Aorta (tissue), 5 donors: ENCODE measurements around the gene SH2D1B. TPM values are rescaled to one million over a fixed set of nuclear protein-coding genes. Genes with fewer than 3 reads are reported as not detected.

Source experiments
- ATAC-seq: fragments of 200-7000 bp; cut with Tn5 transposase; one replicate; pipeline ENCODE4 v1.9.1; 2022; ENCODE audit warnings: moderate library complexity; ENCODE audit not compliant: low FRiP score
- DNase-seq, 2 donors: peaks; one replicate each; pipeline ENCODE4 v3.0.0-alpha.2; 2020
- H3K27ac ChIP-seq, 2 donors: one replicate each; pipeline ENCODE4 v1.5.1; 2013; ENCODE audit warnings: low read length in 2 of 2, mild to moderate bottlenecking in 2 of 2, moderate library complexity in 2 of 2, control low read depth in 1 of 2, inconsistent platforms in 1 of 2, low read depth in 1 of 2
- H3K27me3 ChIP-seq, 2 donors: one replicate each; pipeline ENCODE4 v1.6.1; 2013; ENCODE audit warnings: control low read depth in 1 of 2, low read length in 1 of 2, mild to moderate bottlenecking in 1 of 2, moderate library complexity in 1 of 2; ENCODE audit not compliant: insufficient read depth in 2 of 2, control insufficient read depth in 1 of 2
- H3K36me3 ChIP-seq, 2 donors: one replicate each; pipeline ENCODE4 v1.6.1; 2013; ENCODE audit warnings: control low read depth in 1 of 2, low read length in 1 of 2, mild to moderate bottlenecking in 1 of 2; ENCODE audit not compliant: insufficient read depth in 2 of 2, control insufficient read depth in 1 of 2
- H3K4me1 ChIP-seq, 2 donors: one replicate each; pipeline ENCODE4 v1.6.1; 2013; ENCODE audit warnings: low read length in 2 of 2, control low read depth in 1 of 2, mild to moderate bottlenecking in 1 of 2, moderate library complexity in 1 of 2; ENCODE audit not compliant: insufficient read depth in 2 of 2, control insufficient read depth in 1 of 2
- H3K4me3 ChIP-seq, 2 donors: one replicate each; pipeline ENCODE4 v1.5.1; 2013; ENCODE audit warnings: low read length in 2 of 2, control low read depth in 1 of 2, mild to moderate bottlenecking in 1 of 2
- H3K9me3 ChIP-seq: one replicate; pipeline ENCODE4 v1.6.1; 2013; ENCODE audit warnings: mild to moderate bottlenecking, low read length; ENCODE audit not compliant: control insufficient read depth
- WGBS, 2 donors: extraction: QIAGEN DNeasy Blood & Tissue Kit; methylation state at CpG; one replicate each; pipeline ENCODE4 v1.1.7; 2013; 5-methylcytosine and 5-hydroxymethylcytosine counted together
- intact Hi-C, 2 donors: fragments of 100-400 bp; cut with DNase I; formaldehyde crosslinking; loops; one replicate each; pipeline versions ENCODE4 v1.14.2 to v1.15.0; 2022
- polyA plus RNA-seq, 2 donors: library from polyadenylated mRNA; stranded (reverse); fragments of 200-250 nt; gene quantifications; one replicate each; pipeline ENCODE4 v1.2.3, GENCODE V29; 2013
- total RNA-seq, 2 donors: library from RNA; stranded (reverse); fragmentation: NEBNext Ultra II Directional; extraction: Animal tissue kit (Norgen Biotek cat#: 25700); gene quantifications; one replicate each; pipeline ENCODE4 v1.2.1, GENCODE V29; 2021
- donor health status: healthy with polysubstance abuse.
- donor health status: Bipolar disorder and iron deficiency.
- donor health status: DM: no; HTN: no; CAD: no.
- donor health status: DM: no; HTN: no; CAD: no.
- donor health status: DM: yes; HTN: yes; CAD: no.

SH2D1B gene
- total and polyA plus RNA-seq, 4 donors = 0.10 to 1.1 (median 0.54) TPM

DNA sequence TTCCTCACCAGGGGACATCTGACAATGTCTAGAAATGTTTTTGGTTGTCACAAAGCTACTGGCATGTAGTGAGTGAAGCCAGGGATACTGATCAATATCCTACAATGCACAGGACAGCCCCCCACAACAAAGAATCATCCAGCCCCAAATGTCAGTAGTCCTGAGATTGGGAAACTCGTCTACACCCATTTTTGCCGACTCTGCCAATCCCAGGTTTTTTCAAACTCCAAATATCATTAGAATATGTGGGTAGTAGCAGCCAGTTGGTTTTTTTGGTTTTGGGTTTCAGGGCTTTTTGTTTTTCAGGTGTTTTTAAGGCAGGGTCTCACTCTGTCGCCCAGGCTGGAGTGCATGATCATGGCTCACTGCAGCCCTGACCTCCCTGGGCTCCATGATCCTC, 41.2 kb downstream of the SH2D1B start:
- H3K9me3 ChIP-seq = no peaks in the 10 kb centered on the region
- no peak overlapping the region for H3K4me3 ChIP-seq
- DNase-seq (no peak), ATAC-seq (no peak)
- intact Hi-C loops = no loop called here
- no peaks in the 10 kb centered on the region for H3K4me1 ChIP-seq
- H3K27me3 ChIP-seq = no peaks in the 10 kb centered on the region
- WGBS, 2 donors = 92 to 94% methylated on average over 3 of the region's 3 CpGs
- H3K27ac ChIP-seq = no peak overlapping the region
- no peaks in the 10 kb centered on the region for H3K36me3 ChIP-seq

DNA sequence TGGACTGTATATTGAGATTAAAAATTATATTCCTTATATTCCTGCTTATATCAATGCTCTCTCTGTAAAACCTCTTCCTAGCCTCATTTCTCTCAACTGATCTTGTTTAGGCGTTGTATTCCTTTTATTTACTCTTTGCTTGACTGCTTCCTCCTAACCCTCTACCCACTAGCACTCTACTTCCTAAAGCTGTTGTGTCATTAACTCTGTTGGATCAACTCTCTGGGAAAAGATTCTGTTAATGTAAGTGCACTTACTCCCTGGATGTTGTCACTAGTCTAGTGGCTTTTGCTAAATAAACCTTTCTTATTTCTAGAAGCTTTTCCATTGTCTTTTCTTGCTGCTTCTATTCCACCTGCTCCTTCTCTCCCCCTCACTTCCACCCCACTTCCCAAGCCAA, 41.8 kb downstream of the SH2D1B start:
- DNase-seq = no peak
- no peaks in the 10 kb centered on the region for H3K4me1 ChIP-seq
- no peaks in the 10 kb centered on the region for H3K27me3 ChIP-seq
- ATAC-seq = no peak
- H3K36me3 ChIP-seq = no peaks in the 10 kb centered on the region
- intact Hi-C loops = no loop called here
- no peak overlapping the region for H3K4me3 ChIP-seq
- WGBS, 2 donors = 95% methylated on average over 1 of the region's 1 CpG
- no peaks in the 10 kb centered on the region for H3K9me3 ChIP-seq
- no peak overlapping the region for H3K27ac ChIP-seq

DNA sequence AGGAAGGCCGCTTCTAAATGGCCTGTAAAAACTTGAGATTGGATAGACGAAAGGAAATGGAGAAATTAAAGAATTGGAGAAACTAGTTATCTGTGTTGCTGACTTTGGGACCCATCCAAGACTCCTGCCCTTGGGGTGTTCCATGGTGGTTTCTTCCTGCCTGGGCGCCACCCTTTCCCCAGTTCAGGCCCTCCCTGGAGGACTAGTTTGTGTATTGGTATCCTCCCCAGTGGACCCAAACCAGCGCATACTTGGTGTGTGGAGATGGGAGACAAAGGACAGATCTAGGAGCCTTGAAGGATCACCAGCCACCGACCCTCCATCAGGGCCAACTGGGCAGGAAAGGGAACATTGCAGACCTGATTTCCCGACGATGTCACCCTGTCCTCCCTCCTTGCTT, 42.4 kb downstream of the SH2D1B start:
- Histone ChIP-seq H3K4me3 (no peak overlapping the region), H3K27ac (no peak overlapping the region), H3K4me1 (no peaks in the 10 kb centered on the region), H3K27me3 (no peaks in the 10 kb centered on the region), H3K9me3 (no peaks in the 10 kb centered on the region), H3K36me3 (no peaks in the 10 kb centered on the region)
- no peak for ATAC-seq
- no peak for DNase-seq
- 93% methylated on average over 7 of the region's 7 CpGs for WGBS, 2 donors
- intact Hi-C loops = no loop called here

DNA sequence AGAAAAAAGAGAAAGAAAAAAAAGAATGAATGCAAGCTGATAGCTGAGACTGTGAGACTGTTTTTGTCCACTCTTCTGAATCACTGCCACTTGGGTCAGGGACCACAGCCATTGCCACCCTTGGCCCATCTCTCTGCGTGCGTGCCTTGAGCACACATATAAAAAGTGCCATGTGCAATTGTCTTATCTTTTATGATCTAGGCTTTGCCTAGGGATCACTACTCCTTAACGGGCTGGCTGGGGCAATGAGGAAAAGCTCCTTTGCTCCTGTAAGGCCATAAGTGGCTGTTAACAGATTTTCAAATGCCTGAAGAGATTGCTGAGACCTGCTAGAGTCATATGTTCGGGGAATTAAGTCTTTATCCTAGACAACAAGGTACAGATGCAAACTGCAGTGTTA, 43.5 kb downstream of the SH2D1B start:
- no peaks in the 10 kb centered on the region for H3K27me3 ChIP-seq
- H3K4me1 ChIP-seq = no peaks in the 10 kb centered on the region
- no peak overlapping the region for H3K27ac ChIP-seq
- DNase-seq (no peak), ATAC-seq (no peak)
- intact Hi-C loops = no loop called here
- no peaks in the 10 kb centered on the region for H3K36me3 ChIP-seq
- no peak overlapping the region for H3K4me3 ChIP-seq
- WGBS, 2 donors = 70 to 80% methylated on average over 4 of the region's 4 CpGs
- no peaks in the 10 kb centered on the region for H3K9me3 ChIP-seq

DNA sequence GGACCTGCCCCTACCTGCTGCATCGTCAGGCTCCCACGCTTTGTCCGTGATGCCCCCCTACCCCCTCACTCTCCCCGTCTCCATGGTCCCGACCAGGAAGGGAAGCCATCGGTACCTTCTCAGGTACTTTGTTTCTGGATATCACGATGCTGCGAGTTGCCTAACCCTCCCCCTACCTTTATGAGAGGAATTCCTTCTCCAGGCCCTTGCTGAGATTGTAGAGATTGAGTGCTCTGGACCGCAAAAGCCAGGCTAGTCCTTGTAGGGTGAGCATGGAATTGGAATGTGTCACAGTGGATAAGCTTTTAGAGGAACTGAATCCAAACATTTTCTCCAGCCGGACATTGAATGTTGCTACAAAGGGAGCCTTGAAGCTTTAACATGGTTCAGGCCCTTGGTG, 44.2 kb downstream of the SH2D1B start:
- 87 to 89% methylated on average over 10 of the region's 10 CpGs for WGBS, 2 donors
- H3K36me3 ChIP-seq = no peaks in the 10 kb centered on the region
- intact Hi-C loops = no loop called here
- no peaks in the 10 kb centered on the region for H3K4me1 ChIP-seq
- H3K9me3 ChIP-seq = no peaks in the 10 kb centered on the region
- DNase-seq (no peak), ATAC-seq (no peak)
- H3K27ac ChIP-seq = no peak overlapping the region
- H3K27me3 ChIP-seq = no peaks in the 10 kb centered on the region
- no peak overlapping the region for H3K4me3 ChIP-seq

DNA sequence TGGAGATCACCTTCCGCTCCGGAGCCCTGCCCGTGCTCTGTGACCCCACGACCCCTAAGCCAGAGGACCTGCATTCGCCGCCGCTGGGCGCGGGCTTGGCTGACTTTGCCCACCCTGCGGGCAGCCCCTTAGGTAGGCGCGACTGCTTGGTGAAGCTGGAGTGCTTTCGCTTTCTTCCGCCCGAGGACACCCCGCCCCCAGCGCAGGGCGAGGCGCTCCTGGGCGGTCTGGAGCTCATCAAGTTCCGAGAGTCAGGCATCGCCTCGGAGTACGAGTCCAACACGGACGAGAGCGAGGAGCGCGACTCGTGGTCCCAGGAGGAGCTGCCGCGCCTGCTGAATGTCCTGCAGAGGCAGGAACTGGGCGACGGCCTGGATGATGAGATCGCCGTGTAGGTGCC, 44.9 kb downstream of the SH2D1B start:
- no peak overlapping the region for H3K4me3 ChIP-seq
- no peak for ATAC-seq

DNA sequence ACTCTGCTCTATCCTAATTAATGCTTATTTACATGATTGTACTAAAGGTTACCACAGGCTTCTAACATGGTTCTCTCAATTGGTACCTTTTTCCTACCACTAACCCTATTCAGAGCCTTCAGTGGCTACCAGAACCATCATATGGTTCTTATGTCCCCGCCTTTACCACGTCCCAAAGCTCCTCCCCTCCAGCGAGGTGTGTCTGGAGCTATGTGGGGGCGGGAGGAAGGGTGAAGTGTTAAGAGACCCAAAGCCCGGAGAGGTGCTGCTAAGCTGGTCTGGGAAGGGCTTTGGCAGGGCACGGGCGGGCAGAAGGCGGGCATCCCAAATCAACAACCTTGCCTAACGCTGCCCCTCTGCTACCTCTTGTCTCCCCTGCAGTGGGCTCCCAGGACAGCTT, 45.3 kb downstream of the SH2D1B start:
- intact Hi-C loops = no loop called here
- H3K36me3 ChIP-seq = no peaks in the 10 kb centered on the region
- DNase-seq = no peak
- no peak overlapping the region for H3K27ac ChIP-seq
- H3K4me1 ChIP-seq = no peaks in the 10 kb centered on the region
- H3K4me3 ChIP-seq = no peak overlapping the region
- ATAC-seq = no peak
- H3K27me3 ChIP-seq = no peaks in the 10 kb centered on the region
- 77 to 84% methylated on average over 9 of the region's 9 CpGs for WGBS, 2 donors
- H3K9me3 ChIP-seq = no peaks in the 10 kb centered on the region

More for the DNA sequence above, 44.9 kb downstream of the SH2D1B start:
- Histone ChIP-seq H3K27me3 (no peaks in the 10 kb centered on the region), H3K4me1 (no peaks in the 10 kb centered on the region), H3K36me3 (no peaks in the 10 kb centered on the region), H3K27ac (no peak overlapping the region), H3K9me3 (no peaks in the 10 kb centered on the region)
- 77 to 79% methylated on average over 35 to 36 of the region's 36 CpGs for WGBS, 2 donors
- peak in 1 of 2 donors; percentile 55 for DNase-seq
- intact Hi-C loops = no loop called here

DNA sequence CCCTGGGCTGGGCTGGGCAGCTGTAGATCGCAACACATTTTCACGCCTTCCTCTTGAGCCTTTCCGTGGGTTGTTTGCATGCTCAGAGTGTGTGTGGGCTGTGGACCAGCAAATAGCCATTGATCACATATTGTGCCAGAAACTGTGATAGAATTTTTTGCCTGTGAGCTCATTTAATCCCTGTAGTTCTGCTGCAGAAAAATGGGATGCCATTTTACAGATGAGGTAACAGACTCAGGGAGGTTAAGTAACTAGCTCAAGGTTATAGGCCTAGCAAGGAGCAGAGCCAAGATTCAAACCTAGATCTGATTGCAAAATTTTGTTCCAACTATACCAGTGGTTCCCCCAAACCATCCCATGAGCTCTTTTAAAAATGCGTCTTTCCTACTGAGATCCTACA, 45.8 kb downstream of the SH2D1B start:
- no peaks in the 10 kb centered on the region for H3K4me1 ChIP-seq
- DNase-seq (no peak), ATAC-seq (no peak)
- no peaks in the 10 kb centered on the region for H3K9me3 ChIP-seq
- 71% methylated on average over 4 of the region's 4 CpGs for WGBS, 2 donors
- H3K4me3 ChIP-seq = no peak overlapping the region
- H3K27ac ChIP-seq = no peak overlapping the region
- intact Hi-C loops = no loop called here
- H3K27me3 ChIP-seq = no peaks in the 10 kb centered on the region
- H3K36me3 ChIP-seq = no peaks in the 10 kb centered on the region

DNA sequence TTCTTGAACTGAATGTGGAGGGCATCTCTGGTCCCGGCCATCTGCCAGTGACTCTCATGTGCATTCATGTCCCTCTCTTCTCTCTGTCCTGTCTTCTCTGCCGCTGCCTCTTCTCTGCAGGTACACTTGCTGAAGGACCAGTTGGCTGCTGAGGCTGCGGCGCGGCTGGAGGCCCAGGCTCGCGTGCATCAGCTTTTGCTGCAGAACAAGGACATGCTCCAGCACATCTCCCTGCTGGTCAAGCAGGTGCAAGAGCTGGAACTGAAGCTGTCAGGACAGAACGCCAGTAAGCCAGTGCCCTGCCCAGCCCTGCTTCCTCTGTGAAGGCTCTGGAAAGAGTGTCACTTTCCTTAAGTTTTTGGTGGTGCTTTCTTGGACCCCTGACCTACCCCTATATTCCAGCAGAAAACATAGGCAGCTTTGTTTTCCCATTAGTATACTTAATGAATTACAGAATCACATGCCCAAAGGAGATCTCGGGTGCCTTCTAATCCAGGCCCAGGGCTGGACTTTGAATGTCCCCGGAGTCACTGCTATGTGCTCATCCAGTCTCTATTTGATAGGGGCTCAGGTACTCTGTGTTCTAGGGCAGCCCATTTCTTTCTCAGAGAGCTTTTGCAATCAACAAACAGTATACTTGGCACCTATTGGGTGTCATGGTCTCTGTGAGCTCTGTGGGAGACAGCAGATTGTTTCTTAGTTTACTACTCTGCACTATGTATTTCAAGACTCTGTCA, 46.5 kb downstream of the SH2D1B start:
- 91 to 99% methylated on average over 10 of the region's 10 CpGs for WGBS, 2 donors
- H3K4me3 ChIP-seq = no peak overlapping the region
- ATAC-seq (no peak), DNase-seq (no peak)
- intact Hi-C loops = no loop called here
- H3K27me3 ChIP-seq = no peaks in the 10 kb centered on the region
- H3K9me3 ChIP-seq = no peaks in the 10 kb centered on the region
- H3K36me3 ChIP-seq = no peaks in the 10 kb centered on the region
- H3K27ac ChIP-seq = no peak overlapping the region
- no peaks in the 10 kb centered on the region for H3K4me1 ChIP-seq
